HepG2 (cell line): ENCODE results near the gene MRPL30. TPM values are rescaled to one million over a fixed set of nuclear protein-coding genes. Genes with fewer than 3 reads are reported as not detected.

Source experiments
- CHD4 ChIP-seq: fragments of 200-600 bp; sonication (generic); IDR thresholded peaks from 2 replicates; pipeline ENCODE4 v1.7.0; 2017; ENCODE audit warnings: mild to moderate bottlenecking, low read length, borderline replicate concordance
- HMG20B ChIP-seq: conservative IDR thresholded peaks from 2 replicates; pipeline ENCODE4 v1.6.1; 2016; ENCODE audit warnings: missing genetic modification reagents, missing compliant biosample characterization
- HMGXB3 ChIP-seq: sonication (generic); formaldehyde crosslinking; IDR thresholded peaks from 2 replicates; pipeline ENCODE4 v1.4.0; 2020; ENCODE audit warnings: missing genetic modification reagents, borderline replicate concordance
- KDM2A ChIP-seq: sonication (generic); formaldehyde crosslinking; IDR thresholded peaks from 2 replicates; pipeline ENCODE4 v1.4.0; 2020; ENCODE audit warnings: low read depth, missing genetic modification reagents, borderline replicate concordance
- POLR2G ChIP-seq: fragments of 200-400 bp; formaldehyde crosslinking; IDR thresholded peaks from 2 replicates; pipeline ENCODE4 v1.6.1; 2018; ENCODE audit warnings: mild to moderate bottlenecking, low read depth, low read length, moderate library complexity
- TFAP4 ChIP-seq: sonication (generic); IDR thresholded peaks from 2 replicates; pipeline ENCODE4 v1.6.1; 2016; ENCODE audit warnings: low read depth, borderline replicate concordance
- ZNF543 ChIP-seq: sonication (generic); formaldehyde crosslinking; IDR thresholded peaks from 2 replicates; pipeline ENCODE4 v1.4.0; 2020; ENCODE audit warnings: mild to moderate bottlenecking, missing genetic modification reagents
- ZNF703 ChIP-seq: sonication (generic); formaldehyde crosslinking; IDR thresholded peaks from 2 replicates; pipeline ENCODE4 v1.5.1; 2020; ENCODE audit warnings: missing genetic modification reagents, mild to moderate bottlenecking, moderate library complexity, borderline replicate concordance
- polyA plus RNA-seq, 8 experiments: library from polyadenylated mRNA; depleted of rRNA in 3 of 8; stranded (reverse) in 7 of 8; unstranded in 1 of 8; fragments of >200 nt; fragmentation: Illumina TruSeq in 4 of 8; extraction: Trizol in 4 of 8; gene quantifications; 2 replicates each; pipeline versions ENCODE4 v1.2.1 to v1.2.3, GENCODE V29; 2011 to 2016; ENCODE audit warnings: low read depth in 4 of 8, missing spikeins in 1 of 8, mixed read lengths in 1 of 8; ENCODE audit not compliant: insufficient read depth in 1 of 8
- total RNA-seq, 5 experiments: library from RNA; depleted of rRNA; stranded (reverse); fragments of >200 nt; fragmentation: Illumina TruSeq; extraction: Trizol; gene quantifications; 2 replicates each; pipeline ENCODE4 v1.2.3, GENCODE V29; 2016; ENCODE audit warnings: low read depth in 1 of 5
- TF ChIP-seq, protein P1 (sequence below): sonication (generic); formaldehyde crosslinking; IDR thresholded peaks from 2 replicates; pipeline ENCODE4 v1.8.0; 2022; ENCODE audit warnings: missing genetic modification reagents, low read depth, mild to moderate bottlenecking, borderline replicate concordance
- TF ChIP-seq, protein P2 (sequence below): sonication (generic); formaldehyde crosslinking; IDR thresholded peaks from 2 replicates; pipeline ENCODE4 v1.5.0; 2020; ENCODE audit warnings: mild to moderate bottlenecking, missing genetic modification reagents
- TF ChIP-seq, protein P3 (sequence below): sonication (generic); formaldehyde crosslinking; conservative IDR thresholded peaks from 2 replicates; pipeline ENCODE4 v1.4.0; 2020; ENCODE audit warnings: missing genetic modification reagents
- TF ChIP-seq, protein P4 (sequence below): sonication (generic); formaldehyde crosslinking; IDR thresholded peaks from 2 replicates; pipeline ENCODE4 v1.8.1; 2022; ENCODE audit warnings: low read depth, mild to moderate bottlenecking, missing genetic modification reagents
- TF ChIP-seq, protein P5 (sequence below): fragments of 450-650 bp; IDR thresholded peaks from 2 replicates; pipeline ENCODE4 v1.6.1; 2016

Gene MRPL30
- total and polyA plus RNA-seq, 2 of the 13 experiments (the other 11 are each of a cell fraction or from before 2014, with no cell fraction given) = 30.2 to 75.3 TPM

DNA sequence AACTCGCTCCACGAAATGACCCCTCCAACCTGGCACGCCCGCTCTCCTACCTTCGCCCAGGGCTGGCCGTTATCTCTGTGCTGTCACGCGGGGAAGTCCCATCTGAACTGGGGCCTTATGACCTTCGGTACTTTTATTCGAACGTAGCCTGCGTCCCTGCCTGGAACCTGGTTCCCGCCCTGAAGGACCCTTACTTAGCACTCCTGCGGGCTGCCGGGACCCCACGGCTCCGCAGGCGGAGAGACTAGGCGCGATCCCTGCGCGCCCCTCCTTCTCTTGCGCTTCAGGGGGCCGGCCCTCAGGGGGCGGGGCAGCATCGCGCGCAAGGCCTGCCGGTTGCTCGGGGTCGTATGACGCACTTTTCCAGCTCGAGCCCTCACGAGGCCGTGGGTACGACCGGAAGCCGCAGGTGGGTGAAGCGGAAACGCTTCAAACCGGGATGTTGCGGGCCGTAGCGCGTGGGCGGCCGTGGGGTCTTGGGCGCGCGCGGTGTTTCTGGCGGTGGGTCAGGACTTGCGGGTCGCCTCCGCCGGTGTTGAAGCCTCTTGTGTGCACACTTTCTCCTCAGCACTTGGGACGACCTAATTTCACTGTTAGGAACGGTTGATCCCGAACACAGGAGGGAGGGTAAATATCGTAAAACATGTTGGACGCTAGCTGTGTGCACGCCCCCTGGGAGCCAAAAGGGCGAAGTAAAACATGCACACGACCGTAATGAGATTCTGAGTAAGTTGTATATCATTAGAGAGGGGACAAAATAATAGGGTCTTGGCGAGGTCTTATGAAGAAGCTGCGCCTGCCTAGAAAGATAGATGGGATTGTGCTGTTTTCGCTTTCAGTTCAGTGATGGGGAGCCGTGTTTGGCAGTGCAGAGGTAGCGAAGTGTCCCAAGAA lies 26.1 kb upstream of the MRPL30 start, which contains the start of the genes LIPT1 and TSGA10 (continued):
- TF ChIP-seq HMGXB3 (peak; percentile 90), POLR2G (peak; percentile 99), CHD4 (no peak), TFAP4 (peak; percentile 52; the same call in 1 of the 2 replicates), ZNF703 (CRISPR knock-in tag) (peak; percentile 83), KDM2A (CRISPR knock-in tag) (peak; percentile 99), ZNF543 (peak; percentile 98), HMG20B (CRISPR knock-in tag) (peak; percentile 55; the same call in 1 of the 2 replicates)
- TF ChIP-seq, protein P1, sequence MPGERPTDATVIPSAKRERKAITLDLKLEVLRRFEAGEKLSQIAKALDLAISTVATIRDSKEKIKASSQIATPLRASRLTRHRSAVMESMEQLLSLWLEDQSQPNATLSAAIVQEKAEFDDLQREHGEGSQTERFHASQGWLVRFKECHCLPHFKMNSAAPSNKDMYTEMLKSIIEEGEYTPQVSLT (CRISPR knock-in tag) = peak; percentile 98
- TF ChIP-seq, protein P2, sequence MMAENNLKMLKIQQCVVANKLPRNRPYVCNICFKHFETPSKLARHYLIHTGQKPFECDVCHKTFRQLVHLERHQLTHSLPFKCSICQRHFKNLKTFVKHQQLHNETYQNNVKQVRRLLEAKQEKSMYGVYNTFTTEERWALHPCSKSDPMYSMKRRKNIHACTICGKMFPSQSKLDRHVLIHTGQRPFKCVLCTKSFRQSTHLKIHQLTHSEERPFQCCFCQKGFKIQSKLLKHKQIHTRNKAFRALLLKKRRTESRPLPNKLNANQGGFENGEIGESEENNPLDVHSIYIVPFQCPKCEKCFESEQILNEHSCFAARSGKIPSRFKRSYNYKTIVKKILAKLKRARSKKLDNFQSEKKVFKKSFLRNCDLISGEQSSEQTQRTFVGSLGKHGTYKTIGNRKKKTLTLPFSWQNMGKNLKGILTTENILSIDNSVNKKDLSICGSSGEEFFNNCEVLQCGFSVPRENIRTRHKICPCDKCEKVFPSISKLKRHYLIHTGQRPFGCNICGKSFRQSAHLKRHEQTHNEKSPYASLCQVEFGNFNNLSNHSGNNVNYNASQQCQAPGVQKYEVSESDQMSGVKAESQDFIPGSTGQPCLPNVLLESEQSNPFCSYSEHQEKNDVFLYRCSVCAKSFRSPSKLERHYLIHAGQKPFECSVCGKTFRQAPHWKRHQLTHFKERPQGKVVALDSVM = peak; percentile 72
- TF ChIP-seq, protein P3, sequence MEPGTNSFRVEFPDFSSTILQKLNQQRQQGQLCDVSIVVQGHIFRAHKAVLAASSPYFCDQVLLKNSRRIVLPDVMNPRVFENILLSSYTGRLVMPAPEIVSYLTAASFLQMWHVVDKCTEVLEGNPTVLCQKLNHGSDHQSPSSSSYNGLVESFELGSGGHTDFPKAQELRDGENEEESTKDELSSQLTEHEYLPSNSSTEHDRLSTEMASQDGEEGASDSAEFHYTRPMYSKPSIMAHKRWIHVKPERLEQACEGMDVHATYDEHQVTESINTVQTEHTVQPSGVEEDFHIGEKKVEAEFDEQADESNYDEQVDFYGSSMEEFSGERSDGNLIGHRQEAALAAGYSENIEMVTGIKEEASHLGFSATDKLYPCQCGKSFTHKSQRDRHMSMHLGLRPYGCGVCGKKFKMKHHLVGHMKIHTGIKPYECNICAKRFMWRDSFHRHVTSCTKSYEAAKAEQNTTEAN = peak; percentile 95
- TF ChIP-seq, protein P4, sequence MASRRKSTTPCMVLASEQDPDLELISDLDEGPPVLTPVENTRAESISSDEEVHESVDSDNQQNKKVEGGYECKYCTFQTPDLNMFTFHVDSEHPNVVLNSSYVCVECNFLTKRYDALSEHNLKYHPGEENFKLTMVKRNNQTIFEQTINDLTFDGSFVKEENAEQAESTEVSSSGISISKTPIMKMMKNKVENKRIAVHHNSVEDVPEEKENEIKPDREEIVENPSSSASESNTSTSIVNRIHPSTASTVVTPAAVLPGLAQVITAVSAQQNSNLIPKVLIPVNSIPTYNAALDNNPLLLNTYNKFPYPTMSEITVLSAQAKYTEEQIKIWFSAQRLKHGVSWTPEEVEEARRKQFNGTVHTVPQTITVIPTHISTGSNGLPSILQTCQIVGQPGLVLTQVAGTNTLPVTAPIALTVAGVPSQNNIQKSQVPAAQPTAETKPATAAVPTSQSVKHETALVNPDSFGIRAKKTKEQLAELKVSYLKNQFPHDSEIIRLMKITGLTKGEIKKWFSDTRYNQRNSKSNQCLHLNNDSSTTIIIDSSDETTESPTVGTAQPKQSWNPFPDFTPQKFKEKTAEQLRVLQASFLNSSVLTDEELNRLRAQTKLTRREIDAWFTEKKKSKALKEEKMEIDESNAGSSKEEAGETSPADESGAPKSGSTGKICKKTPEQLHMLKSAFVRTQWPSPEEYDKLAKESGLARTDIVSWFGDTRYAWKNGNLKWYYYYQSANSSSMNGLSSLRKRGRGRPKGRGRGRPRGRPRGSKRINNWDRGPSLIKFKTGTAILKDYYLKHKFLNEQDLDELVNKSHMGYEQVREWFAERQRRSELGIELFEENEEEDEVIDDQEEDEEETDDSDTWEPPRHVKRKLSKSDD = peak; percentile 98
- TF ChIP-seq, protein P5, sequence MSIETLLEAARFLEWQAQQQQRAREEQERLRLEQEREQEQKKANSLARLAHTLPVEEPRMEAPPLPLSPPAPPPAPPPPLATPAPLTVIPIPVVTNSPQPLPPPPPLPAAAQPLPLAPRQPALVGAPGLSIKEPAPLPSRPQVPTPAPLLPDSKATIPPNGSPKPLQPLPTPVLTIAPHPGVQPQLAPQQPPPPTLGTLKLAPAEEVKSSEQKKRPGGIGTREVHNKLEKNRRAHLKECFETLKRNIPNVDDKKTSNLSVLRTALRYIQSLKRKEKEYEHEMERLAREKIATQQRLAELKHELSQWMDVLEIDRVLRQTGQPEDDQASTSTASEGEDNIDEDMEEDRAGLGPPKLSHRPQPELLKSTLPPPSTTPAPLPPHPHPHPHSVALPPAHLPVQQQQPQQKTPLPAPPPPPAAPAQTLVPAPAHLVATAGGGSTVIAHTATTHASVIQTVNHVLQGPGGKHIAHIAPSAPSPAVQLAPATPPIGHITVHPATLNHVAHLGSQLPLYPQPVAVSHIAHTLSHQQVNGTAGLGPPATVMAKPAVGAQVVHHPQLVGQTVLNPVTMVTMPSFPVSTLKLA = peak; percentile 81
